ENCODE measurements around the gene ZNF362.
"Not testable (repeated sequence)": the region's sequence is repeated elsewhere in the genome, so short reads cannot be mapped to it uniquely, and the experiment has no call there.

Gene ZNF362

GRCh38 chr1:33234131-33234530, 22.2 kb upstream of the ZNF362 start:
- Histone ChIP-seq H3K4me1 (ENCODE audit: control insufficient read depth, insufficient read depth, low read length) (no peaks in the 10 kb centered on the region), H3K27me3 (ENCODE audit: control insufficient read depth, insufficient read depth, low read length) (no peaks in the 10 kb centered on the region), H3K36me3 (ENCODE audit: control insufficient read depth, insufficient read depth, low read length) (no peaks in the 10 kb centered on the region), H3K4me3 (ENCODE audit: low read depth, low read length) (no peak overlapping the region), H3K9ac (ENCODE audit: low read depth, low read length) (no peak overlapping the region), H3K9me3 (ENCODE audit: control insufficient read depth, insufficient read depth, low read length) (no peaks in the 10 kb centered on the region)

GRCh38 chr1:33234588-33234990, 21.7 kb upstream of the ZNF362 start:
- no peaks in the 10 kb centered on the region for H3K27me3 ChIP-seq (ENCODE audit: control insufficient read depth, insufficient read depth, low read length)
- no peaks in the 10 kb centered on the region for H3K36me3 ChIP-seq (ENCODE audit: control insufficient read depth, insufficient read depth, low read length)
- H3K4me1 ChIP-seq (ENCODE audit: control insufficient read depth, insufficient read depth, low read length) = no peaks in the 10 kb centered on the region
- H3K4me3 ChIP-seq (ENCODE audit: low read depth, low read length) = no peak overlapping the region
- H3K9me3 ChIP-seq (ENCODE audit: control insufficient read depth, insufficient read depth, low read length) = no peaks in the 10 kb centered on the region
- no peak overlapping the region for H3K9ac ChIP-seq (ENCODE audit: low read depth, low read length)

- Histone ChIP-seq H3K9me3 (ENCODE audit: control insufficient read depth, insufficient read depth, low read length) (no peaks in the 10 kb centered on the region), H3K36me3 (ENCODE audit: control insufficient read depth, insufficient read depth, low read length) (no peaks in the 10 kb centered on the region), H3K9ac (ENCODE audit: low read depth, low read length) (no peak overlapping the region), H3K4me1 (ENCODE audit: control insufficient read depth, insufficient read depth, low read length) (no peaks in the 10 kb centered on the region), H3K27me3 (ENCODE audit: control insufficient read depth, insufficient read depth, low read length) (peaks cover 2% of the 10 kb centered on the region), H3K4me3 (ENCODE audit: low read depth, low read length) (no peak overlapping the region)
Observed at GRCh38 chr1:33235521-33235920, 20.8 kb upstream of the ZNF362 start.

- Histone ChIP-seq H3K9ac (ENCODE audit: low read depth, low read length) (no peak overlapping the region), H3K27me3 (ENCODE audit: control insufficient read depth, insufficient read depth, low read length) (peaks cover 2% of the 10 kb centered on the region), H3K4me3 (ENCODE audit: low read depth, low read length) (no peak overlapping the region), H3K9me3 (ENCODE audit: control insufficient read depth, insufficient read depth, low read length) (no peaks in the 10 kb centered on the region), H3K36me3 (ENCODE audit: control insufficient read depth, insufficient read depth, low read length) (no peaks in the 10 kb centered on the region), H3K4me1 (ENCODE audit: control insufficient read depth, insufficient read depth, low read length) (no peaks in the 10 kb centered on the region)
Observed at GRCh38 chr1:33236498-33236897, 19.8 kb upstream of the ZNF362 start.

- Histone ChIP-seq H3K4me1 (ENCODE audit: control insufficient read depth, insufficient read depth, low read length) (no peaks in the 10 kb centered on the region), H3K36me3 (ENCODE audit: control insufficient read depth, insufficient read depth, low read length) (no peaks in the 10 kb centered on the region), H3K9ac (ENCODE audit: low read depth, low read length) (no peak overlapping the region), H3K27me3 (ENCODE audit: control insufficient read depth, insufficient read depth, low read length) (peaks cover 2% of the 10 kb centered on the region), H3K4me3 (ENCODE audit: low read depth, low read length) (no peak overlapping the region), H3K9me3 (ENCODE audit: control insufficient read depth, insufficient read depth, low read length) (no peaks in the 10 kb centered on the region)
Observed at GRCh38 chr1:33237579-33237978, 18.7 kb upstream of the ZNF362 start.

- not testable (repeated sequence) for H3K9ac ChIP-seq (ENCODE audit: low read depth, low read length); H3K36me3 ChIP-seq (ENCODE audit: control insufficient read depth, insufficient read depth, low read length); H3K4me3 ChIP-seq (ENCODE audit: low read depth, low read length); H3K9me3 ChIP-seq (ENCODE audit: control insufficient read depth, insufficient read depth, low read length); H3K27me3 ChIP-seq (ENCODE audit: control insufficient read depth, insufficient read depth, low read length); H3K4me1 ChIP-seq (ENCODE audit: control insufficient read depth, insufficient read depth, low read length)
Observed at GRCh38 chr1:33238194-33238724, 18.0 kb upstream of the ZNF362 start.

- not testable (repeated sequence) for H3K27me3 ChIP-seq (ENCODE audit: control insufficient read depth, insufficient read depth, low read length); H3K4me1 ChIP-seq (ENCODE audit: control insufficient read depth, insufficient read depth, low read length); H3K4me3 ChIP-seq (ENCODE audit: low read depth, low read length); H3K36me3 ChIP-seq (ENCODE audit: control insufficient read depth, insufficient read depth, low read length); H3K9me3 ChIP-seq (ENCODE audit: control insufficient read depth, insufficient read depth, low read length); H3K9ac ChIP-seq (ENCODE audit: low read depth, low read length)
Observed at GRCh38 chr1:33239410-33239809, 16.9 kb upstream of the ZNF362 start.

GRCh38 chr1:33241866-33242265, 14.4 kb upstream of the ZNF362 start:
- H3K4me1 ChIP-seq (ENCODE audit: control insufficient read depth, insufficient read depth, low read length) = no peaks in the 10 kb centered on the region
- H3K9me3 ChIP-seq (ENCODE audit: control insufficient read depth, insufficient read depth, low read length) = no peaks in the 10 kb centered on the region
- no peak overlapping the region for H3K4me3 ChIP-seq (ENCODE audit: low read depth, low read length)
- no peaks in the 10 kb centered on the region for H3K36me3 ChIP-seq (ENCODE audit: control insufficient read depth, insufficient read depth, low read length)
- no peak overlapping the region for H3K9ac ChIP-seq (ENCODE audit: low read depth, low read length)
- H3K27me3 ChIP-seq (ENCODE audit: control insufficient read depth, insufficient read depth, low read length) = peaks cover 2% of the 10 kb centered on the region

- Histone ChIP-seq H3K4me1 (ENCODE audit: control insufficient read depth, insufficient read depth, low read length) (peaks cover under 1% of the 10 kb centered on the region), H3K9ac (ENCODE audit: low read depth, low read length) (no peak overlapping the region), H3K4me3 (ENCODE audit: low read depth, low read length) (no peak overlapping the region)
Observed at GRCh38 chr1:33242652-33243051, 13.6 kb upstream of the ZNF362 start.

GRCh38 chr1:33244143-33244808, 12.0 kb upstream of the ZNF362 start:
- H3K9ac ChIP-seq (ENCODE audit: low read depth, low read length) = no peak overlapping the region
- H3K4me1 ChIP-seq (ENCODE audit: control insufficient read depth, insufficient read depth, low read length) = peaks cover 4% of the 10 kb centered on the region
- H3K9me3 ChIP-seq (ENCODE audit: control insufficient read depth, insufficient read depth, low read length) = no peaks in the 10 kb centered on the region
- H3K27me3 ChIP-seq (ENCODE audit: control insufficient read depth, insufficient read depth, low read length) = peaks cover 9% of the 10 kb centered on the region
- H3K36me3 ChIP-seq (ENCODE audit: control insufficient read depth, insufficient read depth, low read length) = no peaks in the 10 kb centered on the region
- no peak overlapping the region for H3K4me3 ChIP-seq (ENCODE audit: low read depth, low read length)

More at GRCh38 chr1:33242652-33243051, 13.6 kb upstream of the ZNF362 start:
- no peaks in the 10 kb centered on the region for H3K36me3 ChIP-seq (ENCODE audit: control insufficient read depth, insufficient read depth, low read length)
- H3K27me3 ChIP-seq (ENCODE audit: control insufficient read depth, insufficient read depth, low read length) = peaks cover 2% of the 10 kb centered on the region
- no peaks in the 10 kb centered on the region for H3K9me3 ChIP-seq (ENCODE audit: control insufficient read depth, insufficient read depth, low read length)

- H3K36me3 ChIP-seq (ENCODE audit: control insufficient read depth, insufficient read depth, low read length) = no peaks in the 10 kb centered on the region
- no peak overlapping the region for H3K9ac ChIP-seq (ENCODE audit: low read depth, low read length)
- peaks cover 4% of the 10 kb centered on the region for H3K4me1 ChIP-seq (ENCODE audit: control insufficient read depth, insufficient read depth, low read length)
- H3K4me3 ChIP-seq (ENCODE audit: low read depth, low read length) = no peak overlapping the region
- no peaks in the 10 kb centered on the region for H3K9me3 ChIP-seq (ENCODE audit: control insufficient read depth, insufficient read depth, low read length)
- peaks cover 12% of the 10 kb centered on the region for H3K27me3 ChIP-seq (ENCODE audit: control insufficient read depth, insufficient read depth, low read length)
Observed at GRCh38 chr1:33244809-33245186, 11.5 kb upstream of the ZNF362 start.

- Histone ChIP-seq H3K4me3 (ENCODE audit: low read depth, low read length) (no peak overlapping the region), H3K9ac (ENCODE audit: low read depth, low read length) (no peak overlapping the region), H3K36me3 (ENCODE audit: control insufficient read depth, insufficient read depth, low read length) (no peaks in the 10 kb centered on the region), H3K4me1 (ENCODE audit: control insufficient read depth, insufficient read depth, low read length) (peaks cover 4% of the 10 kb centered on the region), H3K27me3 (ENCODE audit: control insufficient read depth, insufficient read depth, low read length) (peaks cover 13% of the 10 kb centered on the region), H3K9me3 (ENCODE audit: control insufficient read depth, insufficient read depth, low read length) (no peaks in the 10 kb centered on the region)
Observed at GRCh38 chr1:33246171-33246570, 10.1 kb upstream of the ZNF362 start.
